Measurements from ENCODE around the gene SLC2A4RG.
"Not testable (repeated sequence)": the region's sequence is repeated elsewhere in the genome, so short reads cannot be mapped to it uniquely, and the experiment has no call there.

The SLC2A4RG gene

DNA sequence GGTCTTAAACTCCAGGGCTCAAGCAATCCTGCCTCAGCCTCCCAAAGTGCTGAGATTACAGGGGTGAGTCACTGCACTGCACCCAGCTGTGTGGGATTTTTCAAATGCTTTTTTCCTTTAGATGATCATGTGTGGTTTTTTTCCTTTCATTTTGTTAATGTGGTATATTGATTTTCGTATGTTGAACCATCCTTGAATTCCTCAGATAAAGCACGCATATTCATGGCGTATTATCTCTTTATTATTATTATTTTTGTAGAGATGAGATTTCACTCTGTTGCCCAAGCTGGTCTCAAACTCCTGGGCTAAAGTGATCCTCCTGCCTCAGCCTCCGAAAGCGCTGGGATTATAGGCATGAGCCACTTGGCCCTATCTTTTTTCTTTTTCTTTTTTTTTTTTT, 24.7 kb upstream of the SLC2A4RG start:
- no peak for DNase-seq (ENCODE audit: low spot score)

DNA sequence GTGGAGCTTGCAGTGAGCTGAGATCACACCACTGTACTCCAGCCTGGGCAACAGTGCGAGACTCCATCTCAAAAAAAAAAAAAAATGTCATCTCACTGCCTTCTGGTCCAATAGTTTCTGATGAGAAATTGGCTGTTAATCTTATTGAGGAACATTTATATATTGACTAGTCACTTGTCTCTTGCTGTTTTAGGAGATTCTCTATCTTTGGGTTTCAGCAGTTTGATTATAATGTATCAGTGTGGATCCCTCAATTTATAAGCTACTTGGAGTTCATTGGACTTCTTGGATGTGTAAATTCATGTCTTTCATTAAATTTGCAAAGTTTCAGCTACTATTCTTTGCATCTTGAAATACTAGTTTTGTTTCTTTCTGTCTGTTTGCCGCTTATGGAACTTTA, 20.6 kb upstream of the SLC2A4RG start:
- DNase-seq (ENCODE audit: low spot score), result no peak

DNA sequence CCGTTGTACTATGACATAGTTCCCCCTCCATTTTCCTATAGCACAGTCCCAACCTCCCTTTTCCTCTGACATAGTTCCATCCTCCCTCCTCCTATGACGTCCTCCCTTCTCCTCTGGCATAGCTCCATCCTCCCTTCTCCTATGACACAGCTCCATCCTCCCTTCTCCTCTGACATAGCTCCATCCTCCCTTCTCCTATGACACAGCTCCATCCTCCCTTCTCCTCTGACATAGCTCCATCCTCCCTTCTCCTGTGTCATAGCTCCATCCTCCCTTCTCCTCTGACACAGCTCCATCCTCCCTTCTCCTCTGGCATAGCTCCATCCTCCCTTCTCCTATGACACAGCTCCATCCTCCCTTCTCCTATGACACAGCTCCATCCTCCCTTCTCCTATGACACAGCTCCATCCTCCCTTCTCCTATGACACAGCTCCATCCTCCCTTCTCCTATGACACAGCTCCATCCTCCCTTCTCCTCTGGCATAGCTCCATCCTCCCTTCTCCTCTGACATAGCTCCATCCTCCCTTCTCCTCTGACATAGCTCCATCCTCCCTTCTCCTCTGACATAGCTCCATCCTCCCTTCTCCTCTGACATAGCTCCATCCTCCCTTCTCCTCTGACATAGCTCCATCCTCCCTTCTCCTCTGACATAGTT, 16.5 kb upstream of the SLC2A4RG start:
- not testable (repeated sequence) for DNase-seq (ENCODE audit: low spot score)

DNA sequence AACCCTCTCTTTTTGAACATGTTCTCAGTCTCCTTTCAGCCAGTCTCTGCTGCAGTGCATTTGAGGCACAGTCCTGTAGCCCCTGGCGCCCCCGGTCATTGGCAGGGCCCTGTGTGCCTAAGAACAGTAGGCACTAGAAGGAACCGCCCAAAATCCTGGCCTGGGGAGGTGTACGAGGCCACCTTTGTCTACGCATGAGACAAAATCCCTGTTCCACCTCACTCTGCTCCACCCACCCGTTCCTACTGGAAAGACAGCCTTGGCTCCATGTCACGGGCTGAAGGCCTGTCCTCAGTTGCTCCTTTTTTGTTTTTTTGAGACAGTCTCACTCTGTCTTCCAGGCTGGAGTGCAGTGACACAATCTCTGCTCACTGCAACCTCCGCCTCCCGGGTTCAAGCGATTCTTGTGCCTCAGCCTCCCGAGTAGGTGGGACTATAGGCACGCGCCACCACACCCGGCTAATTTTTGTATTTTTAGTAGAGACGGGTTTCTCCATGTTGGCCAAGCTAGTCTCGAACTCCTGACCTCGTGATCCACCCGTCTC, 9.3 kb upstream of the SLC2A4RG start:
- not testable (repeated sequence) for DNase-seq (ENCODE audit: low spot score)

DNA sequence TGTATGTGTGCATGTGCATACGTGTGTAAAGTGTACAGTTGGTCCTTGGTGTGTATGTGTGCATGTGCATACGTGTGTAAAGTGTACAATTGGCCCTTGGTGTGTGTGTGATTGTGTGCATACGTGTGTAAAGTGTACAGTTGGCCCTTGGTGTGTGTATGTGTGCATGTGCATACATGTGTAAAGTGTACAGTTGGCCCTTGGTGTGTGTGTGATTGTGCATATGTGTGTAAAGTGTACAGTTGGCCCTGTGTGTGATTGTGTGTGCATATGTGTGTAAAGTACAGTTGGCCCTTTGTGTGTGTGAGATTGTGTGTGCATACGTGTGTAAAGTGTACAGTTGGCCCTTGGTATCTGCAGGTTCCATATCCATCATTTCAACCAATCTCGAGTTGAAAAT, 8.2 kb upstream of the SLC2A4RG start:
- no peak for DNase-seq (ENCODE audit: low spot score)

DNA sequence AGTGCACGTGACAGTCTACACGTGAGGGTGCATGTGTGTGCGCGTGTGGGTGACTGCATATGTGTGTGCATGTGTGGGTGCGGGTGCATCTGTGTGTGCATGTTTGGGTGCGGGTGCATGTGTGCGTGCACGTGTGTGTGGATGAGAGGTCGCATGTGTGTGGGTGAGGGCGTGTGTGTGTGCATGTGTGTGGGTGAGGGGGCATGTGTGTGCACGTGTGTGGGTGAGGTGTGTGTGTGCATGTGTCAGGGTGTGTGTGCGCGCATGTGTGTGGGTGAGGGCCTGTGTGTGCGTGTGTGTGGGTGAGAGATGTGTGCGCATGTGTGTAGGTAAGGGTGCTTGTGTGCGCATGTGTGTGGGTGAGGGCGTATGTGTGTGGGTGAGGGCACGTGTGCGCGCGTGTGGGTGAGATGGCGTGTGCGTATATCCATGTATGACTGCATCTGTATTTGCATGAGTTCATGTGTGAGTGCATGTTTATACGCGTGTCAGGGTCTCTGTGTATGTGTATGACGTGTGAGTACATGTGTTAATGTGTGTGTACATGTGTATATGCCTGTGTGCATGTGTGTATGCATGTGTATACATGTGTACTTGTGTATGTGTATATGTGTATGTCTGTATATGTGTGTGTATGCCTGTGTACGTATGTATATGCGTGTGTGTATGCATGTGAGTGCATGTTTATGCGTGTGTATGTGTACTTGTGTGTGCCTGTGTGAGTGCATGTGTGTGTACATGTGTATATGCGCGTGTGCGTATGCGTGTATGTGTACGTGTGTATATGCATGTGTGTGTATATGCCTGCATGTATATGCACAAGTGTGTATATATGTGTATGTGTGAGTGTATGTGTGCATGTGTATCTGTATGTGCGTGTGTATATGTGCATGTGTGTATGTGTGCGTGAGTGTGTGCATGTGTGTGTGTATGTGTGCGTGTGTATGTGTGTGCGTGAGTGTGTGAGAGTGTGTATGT, 7.2 kb upstream of the SLC2A4RG start:
- no peak for DNase-seq (ENCODE audit: low spot score)

DNA sequence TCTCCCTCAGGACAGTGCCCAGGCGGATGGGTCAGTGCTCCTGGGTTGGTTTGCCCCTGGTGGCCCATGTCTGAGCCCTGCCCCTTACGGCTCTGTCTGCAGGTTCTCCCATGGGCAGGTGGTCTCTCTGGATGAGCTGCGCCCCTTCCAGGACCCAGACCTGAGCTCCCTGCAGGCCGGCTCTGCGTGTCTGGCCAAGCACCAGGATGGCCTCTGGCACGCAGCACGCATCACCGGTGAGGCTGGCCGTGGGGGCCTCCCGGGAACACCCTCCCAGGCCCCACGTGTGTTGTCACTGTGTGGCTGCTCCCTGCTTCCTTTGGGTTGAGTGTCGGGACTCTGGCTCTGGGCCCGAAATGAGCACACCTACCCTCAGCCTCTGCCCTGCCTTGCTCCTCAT, 6.5 kb upstream of the SLC2A4RG start:
- DNase-seq (ENCODE audit: low spot score), result peak; percentile 18

DNA sequence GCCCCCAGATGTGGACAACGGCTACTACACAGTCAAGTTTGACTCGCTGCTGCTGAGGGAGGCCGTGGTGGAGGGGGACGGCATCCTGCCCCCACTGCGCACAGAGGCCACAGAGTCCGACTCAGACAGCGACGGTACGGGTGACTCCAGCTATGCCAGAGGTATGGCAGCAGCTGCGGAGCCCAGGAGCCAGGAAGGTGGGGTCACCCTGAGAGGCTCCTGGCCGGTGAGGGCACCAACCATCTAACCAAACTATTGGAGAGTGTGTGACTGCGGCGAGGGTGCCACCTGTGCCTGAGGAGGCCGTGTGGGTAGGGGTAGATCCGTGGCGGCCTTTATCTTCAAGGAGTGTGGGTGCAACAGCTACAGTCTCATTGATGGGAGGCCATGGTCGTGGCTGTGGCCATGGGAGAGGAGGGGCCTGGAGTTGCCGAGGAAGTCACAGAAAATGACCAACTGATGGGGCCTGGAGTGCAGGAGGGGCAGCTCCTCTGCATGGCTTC, 5.9 kb upstream of the SLC2A4RG start:
- DNase-seq (ENCODE audit: low spot score), result no peak

DNA sequence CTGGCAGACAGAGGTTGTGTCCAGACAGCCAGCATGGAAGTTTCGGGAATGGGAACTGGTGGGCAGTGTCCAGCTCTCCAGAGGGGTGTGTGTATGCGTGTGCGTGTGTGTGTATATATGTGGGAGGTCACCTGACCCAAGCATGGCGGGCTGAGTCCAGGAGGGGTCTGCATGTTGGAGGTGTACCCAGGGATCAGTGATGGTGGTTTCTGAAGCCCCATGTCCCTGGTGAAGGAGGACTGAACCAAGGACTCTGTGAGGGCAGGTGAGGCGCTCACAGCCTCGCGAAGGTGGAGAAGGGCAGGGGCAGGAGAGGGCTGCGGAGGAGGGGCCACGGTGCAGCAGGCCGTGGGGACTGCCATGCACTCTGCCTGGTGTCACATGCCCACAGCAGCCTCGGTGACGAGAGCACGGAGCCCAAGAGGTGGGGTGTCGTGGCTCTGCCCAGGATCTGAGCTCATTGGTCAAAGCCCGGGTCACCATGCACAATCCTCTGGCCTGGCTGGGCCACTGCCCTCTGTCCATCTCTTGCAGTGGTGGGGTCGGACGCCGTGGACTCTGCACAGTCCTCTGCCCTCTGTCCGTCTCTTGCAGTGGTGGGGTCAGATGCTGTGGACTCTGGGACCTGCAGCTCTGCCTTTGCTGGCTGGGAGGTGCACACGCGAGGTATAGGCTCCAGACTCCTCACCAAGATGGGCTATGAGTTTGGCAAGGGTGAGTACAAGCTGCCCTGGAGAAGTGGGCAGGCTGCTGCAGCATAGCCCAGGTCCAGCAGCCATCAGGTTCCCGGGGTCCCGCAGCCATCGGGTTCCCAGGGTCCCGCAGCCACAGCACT, 5.2 kb upstream of the SLC2A4RG start:
- DNase-seq (ENCODE audit: low spot score), result peak; percentile 13

DNA sequence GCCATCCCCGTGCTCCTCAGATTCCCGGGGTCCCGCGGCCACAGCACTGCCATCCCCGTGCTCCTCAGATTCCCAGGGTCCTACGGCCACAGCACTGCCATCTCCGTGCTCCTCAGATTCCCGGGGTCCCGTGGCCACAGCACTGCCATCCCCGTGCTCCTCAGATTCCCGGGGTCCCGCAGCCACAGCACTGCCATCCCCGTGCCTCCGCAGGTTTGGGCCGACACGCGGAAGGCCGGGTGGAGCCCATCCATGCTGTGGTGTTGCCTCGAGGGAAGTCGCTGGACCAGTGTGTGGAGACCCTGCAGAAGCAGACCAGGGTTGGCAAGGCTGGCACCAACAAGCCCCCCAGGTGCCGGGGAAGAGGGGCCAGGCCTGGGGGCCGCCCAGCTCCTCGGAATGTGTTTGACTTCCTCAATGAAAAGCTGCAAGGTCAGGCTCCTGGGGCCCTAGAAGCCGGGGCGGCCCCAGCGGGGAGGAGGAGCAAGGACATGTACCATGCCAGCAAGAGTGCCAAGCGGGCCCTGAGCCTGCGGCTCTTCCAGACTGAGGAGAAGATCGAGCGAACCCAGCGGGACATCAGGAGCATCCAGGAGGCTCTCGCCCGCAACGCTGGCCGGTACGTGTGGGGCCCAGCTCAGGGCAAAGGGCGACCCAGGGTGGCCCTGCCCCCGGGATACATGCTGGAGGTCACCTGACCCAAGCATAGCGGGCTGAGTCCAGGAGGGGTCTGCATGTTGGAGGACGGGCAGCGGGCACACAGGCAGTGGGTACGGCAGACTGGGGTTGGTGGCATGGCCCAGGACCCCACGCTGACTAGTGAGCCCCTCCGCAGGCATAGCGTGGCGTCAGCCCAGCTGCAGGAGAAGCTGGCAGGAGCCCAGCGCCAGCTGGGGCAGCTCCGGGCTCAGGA, 4.4 kb upstream of the SLC2A4RG start:
- DNase-seq (ENCODE audit: low spot score), result peak; percentile 37

DNA sequence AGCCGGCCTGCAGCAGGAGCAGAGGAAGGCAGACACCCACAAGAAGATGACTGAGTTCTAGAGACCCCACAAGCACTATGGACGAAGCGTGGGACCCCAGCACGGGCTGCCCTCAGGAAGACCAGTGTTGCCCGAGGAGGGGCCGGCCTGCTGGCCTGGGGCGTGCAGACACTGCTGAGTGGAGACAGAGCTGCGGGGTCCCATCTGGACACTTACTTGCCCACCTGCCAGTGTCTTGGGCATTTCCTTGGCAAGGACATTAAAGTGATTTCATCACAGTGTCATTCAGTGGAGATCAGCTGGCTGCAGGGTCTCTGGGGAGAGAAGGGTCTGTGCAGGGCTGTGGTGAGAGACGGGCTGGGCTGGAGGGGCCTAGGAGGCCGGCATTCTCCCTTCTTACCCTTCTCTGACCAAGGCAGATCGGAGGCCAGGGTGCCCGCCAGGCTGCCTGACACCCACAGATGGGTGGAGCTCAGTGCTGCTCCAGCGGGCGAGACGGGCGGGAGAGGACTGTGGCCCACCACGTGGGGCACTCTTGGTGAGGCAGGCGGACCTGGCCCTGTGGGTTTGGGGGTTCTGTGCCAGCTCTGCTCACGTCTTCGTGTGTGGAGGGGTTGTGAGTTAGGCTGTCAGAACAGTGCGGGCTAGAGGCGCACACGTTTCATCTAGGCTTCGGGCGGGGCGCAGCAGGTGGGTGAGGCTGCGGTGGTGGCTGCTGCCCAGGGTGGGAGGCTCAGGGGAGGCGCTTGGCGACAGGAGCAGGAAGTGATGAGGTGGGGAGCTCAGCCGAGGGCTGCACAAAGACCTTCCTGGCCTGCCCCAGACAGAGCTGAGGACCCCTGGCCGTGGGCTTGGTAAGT, 3.5 kb upstream of the SLC2A4RG start, which contains the start of gene LIME1:
TSS of gene LIME1 (plus strand) at position 806 of the 860 bp plus-strand sequence. CDS start 886 bp downstream, outside the sequence.
- DNase-seq (ENCODE audit: low spot score), result peak; percentile 38

DNA sequence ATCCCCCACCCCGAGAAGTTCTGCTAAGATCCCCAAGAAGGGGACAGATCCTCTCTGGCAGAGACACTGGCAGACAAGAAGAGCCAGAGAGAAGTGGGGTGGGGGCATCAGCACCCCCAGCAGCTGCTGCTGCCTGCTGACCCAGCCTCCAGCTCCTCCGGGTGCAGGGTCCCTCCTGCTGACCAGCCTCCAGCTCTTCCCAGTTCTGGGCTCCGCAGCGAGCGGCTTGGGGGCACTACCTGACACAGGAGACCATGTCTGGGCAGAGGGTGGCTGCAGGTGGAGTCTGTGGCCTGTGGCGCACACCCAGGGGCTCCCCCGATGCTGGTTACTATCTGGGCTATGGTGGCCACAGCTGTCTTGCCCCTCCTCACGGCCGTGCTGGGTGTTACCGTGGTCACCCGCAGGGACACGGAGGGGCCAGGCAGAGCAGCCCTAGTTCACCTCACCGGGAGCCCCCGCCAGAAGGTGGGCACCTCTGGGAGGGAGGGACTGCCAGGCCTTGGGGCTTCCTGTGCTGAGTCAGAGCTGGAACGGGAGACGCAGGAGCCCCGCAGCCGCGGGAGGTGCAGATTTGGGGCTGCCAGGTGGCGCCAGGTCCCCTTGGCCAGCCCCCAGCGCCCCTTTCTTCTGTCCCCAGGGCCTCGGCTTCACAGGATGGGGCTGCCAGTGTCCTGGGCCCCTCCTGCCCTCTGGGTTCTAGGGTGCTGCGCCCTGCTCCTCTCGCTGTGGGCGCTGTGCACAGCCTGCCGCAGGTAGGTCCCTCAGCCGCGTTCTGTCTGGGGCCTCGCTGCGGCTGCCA, 2.5 kb upstream of the SLC2A4RG start:
- DNase-seq (ENCODE audit: low spot score), result peak; percentile 25

DNA sequence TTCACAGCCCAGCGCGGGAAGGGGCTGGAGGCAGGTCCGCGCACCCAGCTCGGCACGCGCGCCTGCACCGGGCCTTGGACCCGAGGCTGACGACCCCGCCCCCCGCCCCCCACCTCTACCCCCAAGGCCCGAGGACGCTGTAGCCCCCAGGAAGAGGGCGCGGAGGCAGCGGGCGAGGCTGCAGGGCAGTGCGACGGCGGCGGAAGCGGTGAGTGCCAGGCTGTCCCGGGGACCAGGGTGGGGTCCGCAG, 2.0 kb upstream of the SLC2A4RG start:
- DNase-seq (ENCODE audit: low spot score), result peak; percentile 44

DNA sequence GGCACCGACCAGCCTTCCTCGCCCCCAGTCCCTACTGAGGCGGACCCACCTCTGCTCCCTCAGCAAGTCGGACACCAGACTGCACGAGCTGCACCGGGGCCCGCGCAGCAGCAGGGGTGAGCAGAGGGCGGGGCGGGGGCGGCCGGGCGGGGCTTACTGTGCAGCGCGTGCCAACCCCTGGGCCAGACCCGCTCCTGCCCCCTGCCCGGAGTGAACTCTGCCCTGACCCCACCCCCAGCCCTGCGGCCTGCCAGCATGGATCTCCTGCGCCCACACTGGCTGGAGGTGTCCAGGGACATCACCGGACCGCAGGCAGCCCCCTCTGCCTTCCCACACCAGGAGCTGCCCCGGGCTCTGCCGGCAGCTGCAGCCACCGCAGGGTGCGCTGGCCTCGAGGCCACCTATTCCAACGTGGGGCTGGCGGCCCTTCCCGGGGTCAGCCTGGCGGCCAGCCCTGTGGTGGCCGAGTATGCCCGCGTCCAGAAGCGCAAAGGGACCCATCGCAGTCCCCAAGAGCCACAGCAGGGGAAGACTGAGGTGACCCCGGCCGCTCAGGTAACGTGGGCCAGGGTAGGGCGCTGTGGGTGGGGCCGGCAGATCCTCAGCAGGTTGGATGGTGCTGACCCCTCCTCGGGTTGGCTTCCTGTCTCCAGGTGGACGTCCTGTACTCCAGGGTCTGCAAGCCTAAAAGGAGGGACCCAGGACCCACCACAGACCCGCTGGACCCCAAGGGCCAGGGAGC, 1.5 kb upstream of the SLC2A4RG start:
- peak; percentile 42 for DNase-seq (ENCODE audit: low spot score)

DNA sequence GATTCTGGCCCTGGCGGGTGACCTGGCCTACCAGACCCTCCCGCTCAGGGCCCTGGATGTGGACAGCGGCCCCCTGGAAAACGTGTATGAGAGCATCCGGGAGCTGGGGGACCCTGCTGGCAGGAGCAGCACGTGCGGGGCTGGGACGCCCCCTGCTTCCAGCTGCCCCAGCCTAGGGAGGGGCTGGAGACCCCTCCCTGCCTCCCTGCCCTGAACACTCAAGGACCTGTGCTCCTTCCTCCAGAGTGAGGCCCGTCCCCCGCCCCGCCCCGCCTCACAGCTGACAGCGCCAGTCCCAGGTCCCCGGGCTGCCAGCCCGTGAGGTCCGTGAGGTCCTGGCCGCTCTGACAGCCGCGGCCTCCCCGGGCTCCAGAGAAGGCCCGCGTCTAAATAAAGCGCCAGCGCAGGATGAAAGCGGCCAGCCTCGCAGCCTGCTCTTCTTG, 868 bp upstream of the SLC2A4RG start:
- no peak for DNase-seq (ENCODE audit: low spot score)

DNA sequence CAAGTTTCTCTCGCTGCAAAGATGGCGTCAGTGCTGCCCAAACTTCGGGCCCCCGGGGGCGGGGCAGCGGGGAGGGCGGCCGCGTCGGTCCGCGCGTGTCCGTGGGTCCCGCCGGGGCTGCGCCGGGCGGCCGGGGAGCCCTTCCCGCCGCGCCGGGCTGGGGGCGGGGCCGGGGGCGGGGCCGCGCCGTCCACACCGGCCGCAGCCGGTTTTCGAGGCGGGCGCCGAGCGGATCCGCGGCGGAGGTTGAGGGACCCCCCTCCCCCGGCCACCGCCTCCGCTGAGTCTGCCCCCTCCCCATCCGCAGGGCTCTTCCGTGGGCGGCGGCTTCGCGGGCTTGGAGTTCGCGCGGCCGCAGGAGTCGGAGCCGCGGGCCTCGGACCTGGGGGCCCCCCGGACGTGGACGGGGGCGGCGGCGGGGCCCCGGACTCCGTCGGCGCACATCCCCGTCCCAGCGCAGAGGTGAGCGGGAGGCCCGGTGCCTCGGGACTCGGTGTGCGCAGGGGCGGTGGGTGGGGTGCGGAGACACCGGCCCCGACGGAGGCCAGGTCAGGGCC, 572 bp downstream of the SLC2A4RG start:
- DNase-seq (ENCODE audit: low spot score), result peak; percentile 87

DNA sequence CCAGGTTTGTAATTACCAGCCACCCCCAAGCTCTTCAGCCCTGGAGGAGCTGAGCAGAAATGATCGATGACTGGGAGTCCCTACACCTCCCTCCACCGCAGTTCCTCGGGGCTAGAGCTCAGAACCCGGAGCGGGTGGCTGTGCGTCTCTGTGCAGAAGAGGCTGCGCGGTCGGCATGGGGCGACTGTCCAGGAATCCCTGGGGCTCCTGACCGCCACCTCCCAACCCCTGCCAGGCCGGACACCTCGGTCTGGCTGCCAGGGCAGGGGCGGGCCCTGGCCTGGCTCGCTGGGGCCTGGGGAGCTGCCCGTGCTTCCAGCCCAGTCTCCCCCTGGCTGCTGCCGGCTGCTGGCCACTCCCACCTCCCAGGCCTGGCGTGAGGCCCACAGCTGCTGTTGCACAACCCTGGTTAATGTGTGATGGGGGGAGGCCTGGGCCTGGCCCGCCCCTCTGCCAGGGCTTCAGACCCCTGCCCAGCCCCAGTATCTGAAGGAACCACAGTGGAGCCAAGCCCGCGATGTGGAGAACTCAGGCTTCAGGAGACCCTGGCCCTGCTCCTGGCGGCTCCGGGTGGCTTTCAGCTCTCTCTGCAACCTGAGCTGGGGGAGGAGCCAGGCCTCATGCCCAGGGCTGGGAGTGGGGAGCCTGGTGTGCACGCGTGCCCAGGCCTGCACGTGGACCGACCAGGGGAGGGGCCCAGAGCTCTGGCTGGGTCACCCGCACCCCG, 1.2 kb downstream of the SLC2A4RG start:
- peak; percentile 86 for DNase-seq (ENCODE audit: low spot score)

DNA sequence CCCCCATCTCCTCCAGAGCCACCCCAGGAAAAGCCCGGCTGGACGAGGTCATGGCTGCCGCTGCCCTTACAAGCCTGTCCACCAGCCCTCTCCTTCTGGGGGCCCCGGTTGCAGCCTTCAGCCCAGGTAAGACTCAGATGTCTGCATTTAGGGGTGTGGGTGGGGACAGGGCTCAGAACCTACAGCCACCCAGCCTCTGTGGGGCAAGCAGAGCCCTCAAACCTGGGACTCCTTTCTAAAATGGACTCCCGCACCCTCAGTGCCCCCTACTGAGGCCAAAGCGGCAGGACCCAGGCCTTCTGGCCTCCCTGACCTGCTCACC, 1.7 kb downstream of the SLC2A4RG start:
- no peak for DNase-seq (ENCODE audit: low spot score)
